ENCODE results near the gene ZNF324B.
"Not testable (repeated sequence)": the region's sequence is repeated elsewhere in the genome, so short reads cannot be mapped to it uniquely, and the experiment has no call there.

DNA sequence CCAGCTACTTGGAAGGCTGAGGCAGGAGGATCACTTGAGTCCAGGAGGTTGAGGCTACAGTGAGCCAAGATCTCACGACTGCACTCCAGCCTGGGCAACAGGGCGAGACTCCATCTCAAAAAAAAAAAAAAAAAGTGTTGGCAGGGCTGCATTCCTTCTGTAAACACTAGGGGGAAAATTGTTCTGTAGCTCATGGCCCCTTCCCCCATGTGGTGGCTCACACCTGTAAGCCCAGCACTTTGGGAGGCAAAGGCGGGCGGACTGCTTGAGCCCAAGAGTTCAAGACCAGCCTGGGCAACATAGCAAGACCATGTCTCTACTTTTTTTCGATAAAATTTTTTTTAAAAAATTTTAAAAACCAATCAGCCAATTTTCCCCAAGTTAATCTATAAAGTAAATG, 32.9 kb downstream of the ZNF324B start:
- TF ChIP-seq YY1 (IDR thresholded peaks at IDR 0.05; ENCODE audit: insufficient read depth, insufficient read length); ZNF274 (IDR thresholded peaks at IDR 0.05; ENCODE audit: low read depth, low read length); SUZ12 (IDR thresholded peaks at IDR 0.05; ENCODE audit: extremely low read depth, insufficient read depth, insufficient read length): not testable (repeated sequence)
